GM18511 (cell line): ENCODE measurements around the gene GPR39.

Experiments
- ATAC-seq: cut with Tn5 transposase; IDR thresholded peaks from one replicate; pipeline ENCODE4 v1.9.1; 2021; ENCODE audit warnings: mild to moderate bottlenecking, moderate library complexity; ENCODE audit not compliant: unreplicated experiment

Gene GPR39

DNA sequence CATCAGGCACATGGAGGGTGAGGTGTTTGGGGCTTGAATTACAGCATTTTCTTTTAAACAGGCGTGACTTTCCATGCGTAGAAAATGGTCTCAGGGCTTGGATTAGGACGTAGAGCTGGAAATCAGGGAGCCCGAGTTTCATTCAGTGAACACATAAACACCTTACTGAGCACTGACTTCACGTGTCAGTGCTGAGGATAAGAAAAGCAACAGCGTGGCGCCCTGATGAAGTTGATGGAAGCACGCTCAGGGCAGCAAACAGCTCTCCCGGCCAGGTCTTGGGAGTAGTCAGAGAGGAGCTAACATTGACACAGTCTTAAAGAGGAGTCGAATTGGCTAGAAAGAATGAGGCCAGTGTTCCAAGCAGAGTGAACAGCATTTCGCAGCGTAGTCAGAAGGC is 142.7 kb downstream of the GPR39 start:
- ATAC-seq, result no peak

DNA sequence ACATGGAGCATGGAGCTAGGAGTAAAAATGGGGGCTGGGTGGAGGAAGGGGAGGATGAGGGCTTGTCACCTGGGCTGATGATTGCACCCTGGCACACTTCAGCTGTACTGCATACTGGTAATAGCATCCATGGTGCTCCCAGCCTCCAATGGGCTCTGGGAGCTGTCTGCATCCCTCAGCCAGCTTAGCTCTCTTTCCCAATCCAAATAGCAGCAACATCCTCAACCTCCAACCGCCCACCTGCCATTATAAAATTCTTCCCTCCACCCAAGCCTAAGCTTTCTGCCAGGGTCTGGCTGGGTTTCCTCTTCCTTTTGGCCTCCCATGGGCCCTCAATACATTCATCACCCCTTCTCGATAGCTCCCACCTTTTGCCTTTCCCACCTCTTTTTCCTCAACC is 143.3 kb downstream of the GPR39 start:
- ATAC-seq, result no peak

DNA sequence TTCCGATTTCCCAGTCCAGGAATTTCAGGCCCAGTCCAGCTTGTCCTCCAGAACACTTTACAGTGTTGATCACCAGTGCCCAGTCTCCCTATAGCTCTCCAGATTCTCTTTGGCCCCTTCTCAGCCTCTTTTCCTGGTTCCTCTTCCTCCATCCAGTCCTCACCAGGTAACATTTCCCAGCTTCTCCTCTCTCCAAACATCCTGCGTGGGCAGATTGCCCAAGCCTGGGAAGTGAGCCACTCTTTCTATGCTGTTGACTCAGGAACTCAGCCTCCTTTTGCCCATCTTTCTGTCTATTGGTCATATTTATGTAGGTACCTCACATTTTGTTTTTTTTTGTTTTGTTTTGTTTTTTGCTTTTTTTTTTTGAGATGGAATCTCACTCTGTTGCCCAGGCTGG is 144.0 kb downstream of the GPR39 start:
- ATAC-seq, result no peak

DNA sequence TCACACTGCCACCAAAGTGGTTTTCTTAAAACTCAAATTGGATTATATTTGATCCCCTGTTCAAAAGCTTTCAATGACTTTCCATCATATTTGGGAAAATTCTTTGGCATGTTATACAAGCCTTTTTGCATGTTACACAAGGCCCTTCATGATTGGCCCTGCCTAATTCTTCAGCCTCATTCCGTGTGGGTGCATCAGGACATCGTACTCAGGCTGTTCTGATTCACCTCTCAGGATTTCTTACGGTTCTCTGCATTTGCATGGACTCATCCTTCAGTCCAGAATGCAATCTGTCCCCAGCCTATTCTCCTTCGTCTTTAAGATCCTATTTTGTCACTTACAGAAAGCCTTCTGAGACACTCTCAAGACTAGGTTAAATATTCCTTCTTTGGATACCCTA is 145.6 kb downstream of the GPR39 start:
- no peak for ATAC-seq

DNA sequence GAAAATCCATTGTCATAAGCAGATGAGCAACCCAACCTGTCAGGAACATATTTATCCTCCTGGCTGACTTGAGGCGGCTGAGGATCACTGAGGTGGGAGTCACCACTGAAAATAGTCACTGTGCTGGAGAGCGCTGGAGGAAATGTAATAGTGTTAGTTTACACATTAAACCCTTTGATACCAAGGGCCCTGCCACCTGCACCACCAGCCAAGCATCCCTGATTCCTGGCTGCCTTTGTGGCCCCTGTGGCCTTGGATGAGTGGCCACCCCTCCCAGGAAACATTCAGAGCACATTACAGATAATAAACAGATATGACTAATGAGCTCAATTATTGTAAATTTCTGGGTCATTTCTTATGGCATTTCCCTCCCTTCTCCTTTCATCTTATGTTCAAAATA is 147.5 kb downstream of the GPR39 start:
- no peak for ATAC-seq

DNA sequence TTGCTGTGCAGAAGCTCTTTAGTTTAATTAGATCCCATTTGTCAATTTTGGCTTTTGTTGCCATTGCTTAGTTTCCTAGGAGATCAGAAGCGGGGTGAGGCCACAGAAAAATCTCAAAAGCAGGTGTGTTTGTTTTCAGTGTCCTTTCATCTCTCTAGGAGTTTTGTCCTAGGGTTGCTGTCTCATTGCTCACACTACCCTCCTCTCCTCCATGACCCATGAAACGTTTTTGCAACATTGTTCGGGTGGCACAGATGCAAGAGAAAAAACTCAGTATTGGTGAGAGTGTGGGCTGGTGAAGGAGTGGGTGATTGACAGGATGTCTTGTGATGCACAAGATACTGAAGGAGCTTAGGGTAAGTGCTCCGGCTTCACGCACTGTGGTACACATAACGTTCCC is 149.8 kb downstream of the GPR39 start:
- no peak for ATAC-seq

DNA sequence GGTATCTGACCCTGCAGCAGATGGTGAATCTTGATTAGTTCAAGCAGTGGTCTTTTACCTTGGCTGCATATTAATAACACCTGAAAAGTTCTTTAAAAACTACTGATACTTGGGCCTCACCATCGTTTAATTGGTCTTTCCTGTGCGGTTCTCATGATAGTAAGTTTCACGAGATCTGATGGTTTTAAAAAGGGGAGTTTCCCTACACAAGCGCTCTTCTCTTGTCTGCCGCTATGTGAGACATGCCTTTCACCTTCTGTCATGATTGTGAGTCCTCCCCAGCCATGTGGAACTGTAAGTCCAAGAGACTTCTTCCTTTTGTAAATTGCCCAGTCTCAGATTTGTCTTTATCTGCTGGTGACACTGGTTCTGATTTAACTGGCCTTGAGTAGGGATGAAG is 151.1 kb downstream of the GPR39 start:
- ATAC-seq, result no peak

DNA sequence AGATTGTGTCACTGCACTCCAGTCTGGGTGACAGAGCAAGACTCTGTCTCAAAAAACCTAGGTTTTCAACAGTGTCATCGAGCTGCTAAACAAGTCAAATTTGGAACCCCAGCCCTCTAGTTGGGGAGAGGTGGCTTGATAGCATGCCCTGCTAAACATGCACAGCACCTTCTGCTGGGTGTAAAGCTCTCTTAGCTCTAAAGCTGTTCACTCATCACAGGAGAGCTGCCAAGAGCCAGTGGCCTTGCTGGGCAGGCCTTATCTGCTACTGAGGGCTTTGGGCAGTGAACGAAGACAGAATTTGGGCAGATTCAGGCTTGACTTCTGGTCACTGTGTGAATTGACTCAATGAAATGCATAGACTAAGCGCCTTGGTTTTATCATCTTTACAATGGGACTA is 152.1 kb downstream of the GPR39 start:
- no peak for ATAC-seq

DNA sequence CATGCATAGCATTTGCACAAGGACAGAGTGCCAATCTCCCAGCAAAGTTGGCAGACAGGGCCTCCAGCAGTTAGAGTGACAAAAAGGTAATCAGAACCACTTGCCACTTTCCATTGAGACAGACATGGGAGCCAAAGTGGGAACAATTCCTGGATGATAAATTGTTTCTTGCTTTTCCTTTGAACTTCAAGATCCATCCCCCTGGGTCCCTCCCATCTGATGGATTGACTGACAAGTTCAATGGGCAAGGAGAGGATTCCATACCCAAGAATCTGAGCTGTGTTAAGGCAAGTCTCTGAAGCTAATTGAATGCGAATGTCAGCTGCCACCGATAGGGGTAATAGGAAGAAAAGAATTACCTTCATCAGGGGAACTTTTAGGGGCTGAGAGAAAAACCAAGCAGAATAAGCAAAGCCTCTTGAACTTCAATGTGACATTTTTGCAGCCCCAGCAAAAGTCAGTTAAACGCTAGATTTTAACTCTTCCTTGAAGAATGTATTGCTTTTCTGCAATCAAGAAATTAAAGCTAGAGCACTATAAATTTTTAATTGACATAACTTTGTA is 156.9 kb downstream of the GPR39 start:
- no peak for ATAC-seq

DNA sequence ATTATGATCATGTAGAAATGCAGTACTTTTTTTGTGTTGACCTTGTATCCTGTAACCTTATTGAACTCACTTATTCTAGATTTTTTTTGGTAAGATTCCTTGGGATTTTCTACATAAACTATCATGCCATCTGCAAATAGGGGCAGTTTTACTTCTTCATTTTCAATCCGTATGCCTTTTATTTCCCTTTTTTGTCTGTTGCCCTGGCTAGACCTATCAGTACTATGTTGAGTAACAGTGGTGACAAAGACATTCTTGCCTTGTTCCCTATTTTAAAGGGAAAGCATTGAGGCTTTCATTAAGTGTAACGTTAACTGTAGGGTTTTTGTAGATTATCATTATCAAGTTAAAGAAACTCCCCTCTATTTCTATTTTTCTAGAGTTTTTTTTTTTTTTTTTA is 161.1 kb downstream of the GPR39 start:
- no peak for ATAC-seq

DNA sequence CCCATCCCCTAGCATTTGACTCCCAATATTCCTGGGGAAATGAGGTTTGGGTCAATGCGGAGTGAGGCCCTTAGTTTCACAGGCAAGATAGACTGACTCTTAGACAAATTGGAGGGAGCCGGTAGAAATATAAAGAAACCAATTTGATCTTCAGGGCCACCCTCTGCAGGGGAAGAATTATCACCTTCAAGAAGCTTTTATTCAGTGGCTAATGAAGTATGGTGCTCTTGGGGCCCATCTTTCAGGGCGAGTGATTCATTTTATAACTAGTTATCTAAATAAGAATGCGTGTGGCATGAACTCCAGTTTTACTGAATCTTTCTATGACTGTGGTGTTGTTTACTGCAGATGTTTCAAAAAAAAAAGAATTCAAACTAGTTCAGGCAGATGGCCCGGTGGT is 165.0 kb downstream of the GPR39 start:
- no peak for ATAC-seq

DNA sequence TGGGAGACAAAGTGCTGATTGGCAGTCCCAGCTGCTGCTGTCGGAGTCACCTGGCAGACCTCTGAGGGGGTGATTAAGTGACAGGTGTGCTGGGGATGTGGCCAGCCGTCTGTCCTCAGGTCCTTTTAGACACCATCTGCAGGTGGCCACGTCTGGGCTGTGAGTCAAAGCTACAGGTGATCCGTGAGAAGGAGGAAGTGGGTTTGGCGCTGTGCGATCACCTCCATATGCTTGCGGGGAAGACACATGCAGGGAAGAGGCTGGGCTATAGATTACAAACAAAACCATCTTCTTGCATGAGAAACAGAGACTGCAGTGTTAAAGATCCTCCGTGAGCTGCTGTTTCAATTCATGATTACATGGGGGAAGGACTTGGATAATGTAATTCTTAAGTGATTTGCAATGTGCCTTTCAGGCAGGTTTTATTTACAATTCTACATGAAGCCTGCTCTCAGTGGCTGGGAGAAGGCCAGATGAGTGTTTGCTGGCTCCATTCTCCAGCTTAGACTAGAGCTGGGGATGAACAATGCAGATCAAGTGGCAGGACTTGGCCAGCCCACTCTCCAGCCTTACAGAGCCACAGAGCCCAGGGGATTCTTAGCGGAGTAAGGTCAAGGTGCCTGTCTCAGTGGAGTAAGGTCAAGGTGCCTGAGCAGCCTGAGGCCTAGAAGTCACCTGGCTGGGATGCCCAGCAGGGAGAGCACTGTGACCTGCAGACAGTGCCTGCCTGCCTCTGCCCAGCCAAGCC is 165.6 kb downstream of the GPR39 start:
- peak; percentile 76 for ATAC-seq

DNA sequence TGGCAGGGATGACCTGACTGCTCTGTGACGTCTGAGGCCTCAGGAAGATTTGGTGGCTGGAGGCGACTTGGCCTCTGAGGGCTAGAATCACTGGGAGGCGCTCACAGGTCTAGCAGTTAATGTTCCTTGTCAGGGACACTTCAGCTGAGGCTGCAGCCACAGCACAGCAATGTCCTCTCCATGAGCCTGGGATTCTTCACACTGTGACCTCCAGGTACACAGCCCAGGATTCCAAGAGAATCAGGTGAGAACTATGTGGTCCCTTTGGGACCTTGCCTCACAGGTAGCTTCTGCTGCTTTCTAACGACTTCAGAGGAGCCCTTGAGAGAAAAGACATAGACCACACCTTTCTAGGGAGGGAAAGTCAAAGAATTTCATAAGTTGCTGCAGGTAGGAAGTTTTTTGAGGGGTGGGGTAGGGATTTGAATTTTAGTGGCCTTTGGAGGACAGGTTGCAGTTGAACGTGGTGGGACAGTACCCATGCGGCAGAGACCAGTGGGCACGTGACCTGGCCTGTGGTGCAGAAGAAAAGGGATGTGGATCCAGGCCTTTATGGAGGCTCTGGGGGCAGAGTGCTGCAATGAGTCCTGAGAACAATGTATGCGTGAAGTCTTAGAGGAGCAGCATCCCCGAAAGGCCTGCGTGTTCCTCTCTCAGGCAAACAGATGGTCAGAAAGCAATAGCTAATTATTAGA is 167.2 kb downstream of the GPR39 start:
- ATAC-seq, result no peak

DNA sequence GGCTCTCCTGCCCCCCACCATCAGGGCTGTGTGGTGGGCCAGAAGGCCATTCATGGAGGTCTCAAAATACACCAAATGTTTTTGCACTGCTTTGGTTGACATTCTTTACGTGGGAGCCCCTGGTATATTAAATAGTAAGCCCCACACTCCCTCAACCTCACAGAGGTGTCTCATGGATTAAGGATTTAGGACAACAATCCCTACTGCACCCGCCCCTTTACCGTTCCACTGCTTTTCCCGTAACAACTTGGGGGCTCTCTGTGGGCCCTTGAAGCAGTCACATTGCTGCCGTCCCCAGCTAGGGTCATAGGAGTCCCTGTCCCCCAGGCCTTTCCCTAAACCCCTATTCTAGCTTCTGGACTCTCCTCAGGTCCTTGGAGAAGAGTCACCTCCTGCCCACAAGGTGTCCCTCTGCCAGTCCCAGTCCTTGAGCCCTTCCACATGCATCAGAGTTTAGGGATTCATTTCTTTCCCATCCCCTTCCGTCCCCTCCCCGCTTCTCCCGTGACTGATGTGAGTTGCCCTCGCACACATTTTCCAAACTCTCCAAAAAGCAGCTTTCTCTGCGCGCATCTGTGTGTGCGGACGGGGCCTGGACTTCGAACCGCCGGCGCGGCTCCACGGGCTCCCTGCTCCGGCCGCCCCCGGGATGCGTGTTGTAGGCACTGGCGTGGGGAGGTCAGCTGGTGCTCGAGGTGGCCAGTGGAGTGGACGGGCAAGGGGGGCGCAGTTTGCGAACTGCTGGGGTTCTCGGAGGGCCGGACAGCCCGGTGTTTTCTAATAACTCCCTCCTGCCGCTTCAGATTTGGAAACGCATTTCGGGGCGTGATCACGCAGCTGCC is 168.6 kb downstream of the GPR39 start:
- no peak for ATAC-seq

DNA sequence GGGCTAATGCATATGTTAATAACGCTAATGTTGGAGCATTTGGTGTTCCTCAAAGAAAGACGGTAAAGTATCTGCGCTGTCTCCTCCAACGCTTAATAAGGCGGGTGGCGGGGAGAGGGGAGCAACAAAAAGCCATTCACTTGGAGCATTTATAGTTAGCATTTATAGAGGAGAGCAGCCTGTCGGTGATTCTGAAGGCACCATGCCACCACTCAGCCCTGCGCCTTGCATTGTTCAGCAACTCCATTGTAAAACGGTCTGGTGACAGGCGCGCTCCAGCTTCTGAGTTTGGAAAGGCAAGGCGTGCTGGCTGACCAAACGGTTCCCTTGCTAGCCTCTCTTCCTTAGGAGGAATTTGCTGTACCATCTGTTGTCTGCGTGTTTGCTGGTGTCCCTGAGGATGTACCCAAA is 169.5 kb downstream of the GPR39 start:
- ATAC-seq, result no peak

DNA sequence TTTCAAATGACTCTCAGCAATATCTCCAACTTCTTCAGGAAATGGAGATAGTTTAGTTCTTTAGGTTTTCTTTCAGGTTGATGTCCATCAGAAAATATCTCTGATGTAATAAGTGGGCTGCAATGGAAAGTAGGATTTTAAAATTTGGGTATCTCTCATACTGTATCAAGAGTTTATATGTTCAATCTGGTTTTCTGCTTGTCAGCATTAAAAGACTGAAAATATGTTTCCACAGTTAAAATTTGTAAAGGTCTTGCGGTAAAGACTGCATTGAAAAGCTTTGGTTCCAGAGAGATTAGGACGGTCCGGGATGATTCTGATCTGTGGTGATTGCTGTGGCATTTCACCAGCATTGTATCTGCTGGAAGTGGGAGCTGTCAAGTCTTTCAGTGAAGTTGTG is 170.2 kb downstream of the GPR39 start:
- ATAC-seq, result no peak

DNA sequence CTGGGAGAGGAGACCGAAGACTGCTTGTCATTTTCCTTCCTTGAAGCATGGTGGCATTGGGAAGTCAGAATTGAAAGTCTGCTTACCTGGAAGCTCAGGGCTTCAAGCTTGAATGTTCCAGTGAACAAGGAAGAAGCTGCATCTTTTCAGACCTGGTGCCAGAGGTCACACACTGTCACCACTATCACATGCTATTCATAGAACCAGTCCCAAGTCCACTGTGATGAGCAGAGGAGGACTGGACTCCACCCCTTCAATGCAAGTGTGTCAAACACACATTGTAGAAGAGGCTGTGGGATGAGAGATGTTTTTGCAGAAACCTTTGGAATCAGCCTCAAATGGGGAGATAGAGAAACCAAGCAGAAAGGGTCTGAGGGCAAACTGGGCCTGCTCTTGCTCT is 172.0 kb downstream of the GPR39 start:
- ATAC-seq, result no peak

DNA sequence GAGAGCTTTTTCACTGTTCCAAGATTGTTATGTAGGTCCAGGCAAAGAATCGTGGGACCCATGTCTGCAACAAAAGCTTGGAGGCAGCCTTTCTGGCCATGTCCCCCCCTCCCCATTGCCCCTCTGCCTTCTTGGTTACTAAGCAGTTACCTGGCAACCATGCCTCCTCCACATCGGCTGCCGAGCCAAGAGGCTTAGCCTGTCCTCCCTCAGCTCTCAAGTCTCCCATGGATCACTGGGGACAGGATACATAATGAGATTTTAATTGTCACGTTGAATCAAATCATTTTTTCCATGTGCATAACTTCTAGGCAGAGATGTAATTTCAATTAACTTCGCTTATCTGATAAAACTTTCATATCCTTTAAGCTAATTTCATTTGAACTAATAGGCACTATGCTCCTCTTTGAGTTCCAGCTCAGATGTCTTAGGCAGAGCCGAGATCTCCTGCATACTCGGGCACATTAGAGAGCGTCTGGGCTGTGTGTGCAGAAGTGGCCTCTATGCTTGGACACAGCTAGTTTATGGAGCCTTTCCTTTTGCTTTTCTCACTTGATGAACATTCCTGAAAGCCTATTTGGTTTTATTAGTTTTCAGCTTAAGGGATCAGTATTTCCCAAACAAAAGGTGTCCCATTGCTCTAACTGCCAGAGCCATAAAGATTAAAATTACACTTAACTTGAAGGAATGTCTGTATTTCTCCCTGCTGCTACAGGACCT is 172.7 kb downstream of the GPR39 start:
- no peak for ATAC-seq

DNA sequence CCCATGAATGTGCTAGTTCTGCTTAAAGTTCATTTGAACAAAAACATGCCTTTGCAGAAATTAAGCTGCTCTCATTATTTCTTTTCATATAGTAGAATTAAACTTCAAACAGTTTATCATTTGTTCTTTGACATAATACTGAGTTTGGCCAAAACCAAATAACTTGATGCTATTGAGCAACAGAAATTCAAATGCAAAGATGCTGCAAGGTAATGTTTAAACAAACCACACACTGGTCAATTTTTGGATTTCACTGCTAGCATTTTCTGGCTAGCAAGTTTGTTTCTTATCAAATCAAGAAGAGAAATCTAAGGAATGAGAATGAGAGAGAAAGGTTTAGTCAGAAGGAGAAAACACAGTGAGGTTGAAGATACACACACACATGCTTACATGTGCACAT is 173.4 kb downstream of the GPR39 start:
- ATAC-seq, result no peak

DNA sequence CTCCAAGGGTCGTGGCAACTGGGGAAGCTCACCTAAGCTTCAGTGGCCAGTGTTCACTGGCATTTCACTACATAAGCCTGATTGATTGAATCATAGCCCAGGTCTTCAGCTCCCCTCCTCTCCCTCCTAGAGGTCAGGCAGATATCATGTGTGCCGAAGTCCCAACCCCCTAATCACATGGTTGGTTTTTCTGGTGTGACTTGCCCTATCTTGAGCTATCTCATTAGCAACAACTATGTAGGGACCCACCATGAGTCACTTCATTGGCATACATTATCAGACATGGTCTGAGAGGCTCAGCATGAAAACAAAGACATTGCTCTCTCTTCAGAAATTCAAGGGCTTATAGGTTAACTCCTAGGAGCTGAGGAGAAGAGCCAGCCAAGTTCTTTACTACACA is 176.6 kb downstream of the GPR39 start:
- no peak for ATAC-seq

DNA sequence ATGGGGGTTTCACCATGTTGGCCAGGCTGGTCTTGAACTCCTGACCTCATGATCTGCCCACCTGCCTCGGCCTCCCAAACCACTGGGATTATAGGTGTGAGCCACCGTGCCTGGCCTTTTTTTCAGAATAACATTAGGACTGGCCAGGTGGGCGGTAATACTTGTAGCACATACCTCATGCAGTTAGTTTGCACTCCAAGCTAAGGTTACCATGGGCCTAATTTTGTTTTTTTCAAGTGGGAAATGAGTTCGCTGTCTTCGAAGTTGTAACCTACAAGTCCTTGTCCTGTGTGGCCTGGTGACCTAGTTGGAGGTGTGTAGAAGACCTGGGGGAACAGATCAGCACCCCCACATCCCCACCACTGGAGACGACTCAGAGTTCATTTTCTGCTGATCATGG is 178.6 kb downstream of the GPR39 start:
- no peak for ATAC-seq
